ENCODE results near the gene ZNF165.
A peak's percentile ranks its signal among the peaks of the same experiment; 100 is the strongest.

The ZNF165 gene

GRCh38 chr6:28137505-28137981 is 57.2 kb downstream of the ZNF165 start:
- Histone ChIP-seq H3K4me1 (ENCODE audit: low read length) (peaks cover 19% of the 10 kb centered on the region), H3F3A (ENCODE audit: insufficient read depth, low read length) (peaks cover 13% of the 10 kb centered on the region), H2AFZ (ENCODE audit: low read length) (peak overlapping the region; percentile 100), H3K79me2 (ENCODE audit: low read length) (peaks cover 45% of the 10 kb centered on the region), H3K9ac (ENCODE audit: low read length) (peak overlapping the region; percentile 78), H3K9me3 (replicated peaks; ENCODE audit: insufficient read depth, low read length) (no peaks in the 10 kb centered on the region), H3K27me3 (replicated peaks; ENCODE audit: insufficient read depth, low read length) (no peaks in the 10 kb centered on the region), H3K27ac (ENCODE audit: low read length) (peak overlapping the region; percentile 65; the same call in 1 of the 2 replicates), H3K9me2 (replicated peaks; ENCODE audit: insufficient read depth, low read length) (no peaks in the 10 kb centered on the region), H3K4me2 (ENCODE audit: low read depth, low read length) (peak overlapping the region; percentile 75), H3K36me3 (replicated peaks; ENCODE audit: insufficient read depth, low read length) (no peaks in the 10 kb centered on the region), H4K20me1 (ENCODE audit: insufficient read depth, low read length) (no peaks in the 10 kb centered on the region), H3K4me3 (ENCODE audit: low read length) (peak overlapping the region; percentile 83)
- TF ChIP-seq CTCF (IDR thresholded peaks at IDR 0.05; ENCODE audit: low read length) = no peak
- TF ChIP-seq EZH2phosphoT487 (IDR thresholded peaks at IDR 0.05; ENCODE audit: low read length) = no peak
- no peak for TF ChIP-seq EZH2 (optimal IDR thresholded peaks at IDR 0.05; ENCODE audit: low read depth, low read length)
- peak; percentile 20 for DNase-seq

All from MM.1S (cell line).